H9 (cell line): Measurements from ENCODE around the gene NRROS. TPM values are rescaled to one million over a fixed set of nuclear protein-coding genes. Genes with fewer than 3 reads are reported as not detected.

Experiments
- DNase-seq: peaks from one replicate; pipeline ENCODE4 v3.0.0-alpha.2; 2017
- H2AFZ ChIP-seq: one replicate; pipeline ENCODE4 v1.6.1; 2013; ENCODE audit warnings: mild to moderate bottlenecking, low read length, control low read depth, moderate library complexity
- H2AK5ac ChIP-seq: 2 replicates; pipeline ENCODE4 v1.6.1; 2013; ENCODE audit warnings: low read length, control low read depth, mixed read lengths; ENCODE audit not compliant: insufficient read length
- H2BK120ac ChIP-seq: one replicate; pipeline ENCODE4 v1.6.1; 2013; ENCODE audit warnings: low read depth, mild to moderate bottlenecking, low read length, control low read depth, inconsistent platforms; ENCODE audit not compliant: poor library complexity, severe bottlenecking
- H2BK12ac ChIP-seq: 2 replicates; pipeline ENCODE4 v1.6.1; 2013; ENCODE audit warnings: low read length, control low read depth, mixed read lengths, low read depth; ENCODE audit not compliant: insufficient read length
- H2BK15ac ChIP-seq: 2 replicates; pipeline ENCODE4 v1.6.1; 2013; ENCODE audit warnings: low read depth, low read length, control low read depth
- H2BK20ac ChIP-seq: one replicate; pipeline ENCODE4 v1.6.1; 2013; ENCODE audit warnings: low read depth, mild to moderate bottlenecking, low read length, control low read depth, inconsistent platforms; ENCODE audit not compliant: poor library complexity, severe bottlenecking
- H2BK5ac ChIP-seq: 2 replicates; pipeline ENCODE4 v1.6.1; 2013; ENCODE audit warnings: low read length, control low read depth, mixed read lengths; ENCODE audit not compliant: insufficient read length
- H3K14ac ChIP-seq: 2 replicates; pipeline ENCODE4 v1.6.1; 2013; ENCODE audit warnings: low read length, control low read depth; ENCODE audit not compliant: insufficient read depth
- H3K18ac ChIP-seq: 2 replicates; pipeline ENCODE4 v1.6.1; 2013; ENCODE audit warnings: low read depth, mild to moderate bottlenecking, mixed read lengths, low read length, control low read depth; ENCODE audit not compliant: insufficient read length
- H3K23ac ChIP-seq: 2 replicates; pipeline ENCODE4 v1.6.1; 2013; ENCODE audit warnings: low read length, control low read depth, mixed read lengths, low read depth; ENCODE audit not compliant: insufficient read length
- H3K23me2 ChIP-seq: 2 replicates; pipeline ENCODE4 v1.6.1; 2013; ENCODE audit warnings: low read depth, mild to moderate bottlenecking, mixed read lengths, low read length, control low read depth; ENCODE audit not compliant: insufficient read length, poor library complexity, severe bottlenecking
- H3K27ac ChIP-seq: 2 replicates; pipeline ENCODE4 v1.5.1; 2013; ENCODE audit warnings: low read length, control low read depth, mixed read lengths, low read depth; ENCODE audit not compliant: insufficient read length
- H3K27me3 ChIP-seq: 2 replicates; pipeline ENCODE4 v1.6.1; 2013; ENCODE audit warnings: low read length, control low read depth, inconsistent platforms; ENCODE audit not compliant: insufficient read depth
- H3K4ac ChIP-seq: 2 replicates; pipeline ENCODE4 v1.6.1; 2013; ENCODE audit warnings: low read depth, mild to moderate bottlenecking, control low read depth, inconsistent platforms, low read length, moderate library complexity
- H3K4me1 ChIP-seq: 2 replicates; pipeline ENCODE4 v1.6.1; 2013; ENCODE audit warnings: low read length, control low read depth, inconsistent platforms; ENCODE audit not compliant: insufficient read depth
- H3K4me2 ChIP-seq: 2 replicates; pipeline ENCODE4 v1.6.1; 2013; ENCODE audit warnings: low read length, control low read depth, mixed read lengths; ENCODE audit not compliant: insufficient read length, insufficient read depth
- H3K56ac ChIP-seq: 2 replicates; pipeline ENCODE4 v1.6.1; 2013; ENCODE audit warnings: low read depth, mild to moderate bottlenecking, mixed read lengths, low read length, control low read depth; ENCODE audit not compliant: insufficient read length
- H3K79me1 ChIP-seq: 2 replicates; pipeline ENCODE4 v1.6.1; 2013; ENCODE audit warnings: low read depth, mild to moderate bottlenecking, moderate library complexity, low read length, control low read depth, inconsistent platforms; ENCODE audit not compliant: insufficient read depth, poor library complexity, severe bottlenecking
- H3K79me2 ChIP-seq: 2 replicates; pipeline ENCODE4 v1.6.1; 2013; ENCODE audit warnings: low read length, control low read depth, inconsistent platforms; ENCODE audit not compliant: insufficient read depth
- H3K9ac ChIP-seq: 2 replicates; pipeline ENCODE4 v1.6.1; 2013; ENCODE audit warnings: low read length, control low read depth, mixed read lengths; ENCODE audit not compliant: insufficient read length; ENCODE audit errors: extremely low read depth
- H3K9me3 ChIP-seq: one replicate; pipeline ENCODE4 v1.6.1; 2013; ENCODE audit warnings: low read depth, low read length, inconsistent platforms; ENCODE audit not compliant: control insufficient read depth
- H3T11ph ChIP-seq: one replicate; pipeline ENCODE4 v1.6.1; 2013; ENCODE audit warnings: mild to moderate bottlenecking, low read length, control low read depth, inconsistent platforms
- H4K20me1 ChIP-seq: one replicate; pipeline ENCODE4 v1.6.1; 2013; ENCODE audit not compliant: control insufficient read depth, insufficient read length, insufficient read depth
- H4K5ac ChIP-seq: 2 replicates; pipeline ENCODE4 v1.6.1; 2013; ENCODE audit warnings: low read depth, mild to moderate bottlenecking, mixed read lengths, low read length, control low read depth; ENCODE audit not compliant: insufficient read length
- H4K8ac ChIP-seq: replicated peaks from 2 replicates; pipeline ENCODE4 v1.6.1; 2013; ENCODE audit warnings: low read length, control low read depth, mixed read lengths, low read depth; ENCODE audit not compliant: insufficient read length
- H4K91ac ChIP-seq: 2 replicates; pipeline ENCODE4 v1.6.1; 2013; ENCODE audit warnings: low read depth, mild to moderate bottlenecking, moderate library complexity, mixed read lengths, low read length, control low read depth; ENCODE audit not compliant: insufficient read length
- H3K27ac Mint-ChIP-seq, 3 experiments: 2 replicates in 2 of 3; 3 replicates in 1 of 3; pipeline ENCODE4 v1.8.0; 2020 to 2021; ENCODE audit warnings: mixed read lengths in 3 of 3, mild to moderate bottlenecking in 1 of 3, moderate library complexity in 1 of 3
- H3K27me3 Mint-ChIP-seq: 2 replicates; pipeline ENCODE4 v1.8.0; 2021; ENCODE audit warnings: low read depth, mild to moderate bottlenecking, moderate library complexity, mixed read lengths
- H3K36me3 Mint-ChIP-seq, 3 experiments: 2 replicates in 2 of 3; 3 replicates in 1 of 3; pipeline ENCODE4 v1.8.0; 2020 to 2021; ENCODE audit warnings: low read depth in 3 of 3, mixed read lengths in 3 of 3; ENCODE audit not compliant: insufficient read depth in 1 of 3
- H3K4me1 Mint-ChIP-seq, 2 experiments: 2 replicates each; pipeline ENCODE4 v1.8.0; 2020; ENCODE audit warnings: mixed read lengths in 2 of 2
- H3K4me3 Mint-ChIP-seq, 2 experiments: 2 replicates in 1 of 2; 3 replicates in 1 of 2; pipeline ENCODE4 v1.8.0; 2020 to 2021; ENCODE audit warnings: mild to moderate bottlenecking in 2 of 2, mixed read lengths in 2 of 2, moderate library complexity in 1 of 2
- H3K9me3 Mint-ChIP-seq, 2 experiments: 2 replicates in 1 of 2; 3 replicates in 1 of 2; pipeline ENCODE4 v1.8.0; 2020; ENCODE audit warnings: mild to moderate bottlenecking in 2 of 2, mixed read lengths in 2 of 2, moderate library complexity in 1 of 2
- WGBS: extraction: QIAGEN DNeasy Blood & Tissue Kit; methylation state at CpG from one replicate; pipeline ENCODE4 v1.1.7; 2013; ENCODE audit warnings: missing lambda C conversion rate, low lambda C conversion rate, mixed read lengths; ENCODE audit not compliant: insufficient read length; ENCODE audit errors: extremely low coverage; 5-methylcytosine and 5-hydroxymethylcytosine counted together
- total RNA-seq: library from RNA; stranded (reverse); gene quantifications from 2 replicates; pipeline ENCODE4 v1.2.1, GENCODE V29; 2021
- TF ChIP-seq, protein P1 (sequence below): fragments of 200-600 bp; sonication (generic); conservative IDR thresholded peaks from 3 replicates; pipeline ENCODE4 v1.8.0; 2021; ENCODE audit warnings: antibody characterized with exemption, mild to moderate bottlenecking

NRROS gene
- total RNA-seq, 1 experiment from 2014 or later, result 4.0 TPM

DNA sequence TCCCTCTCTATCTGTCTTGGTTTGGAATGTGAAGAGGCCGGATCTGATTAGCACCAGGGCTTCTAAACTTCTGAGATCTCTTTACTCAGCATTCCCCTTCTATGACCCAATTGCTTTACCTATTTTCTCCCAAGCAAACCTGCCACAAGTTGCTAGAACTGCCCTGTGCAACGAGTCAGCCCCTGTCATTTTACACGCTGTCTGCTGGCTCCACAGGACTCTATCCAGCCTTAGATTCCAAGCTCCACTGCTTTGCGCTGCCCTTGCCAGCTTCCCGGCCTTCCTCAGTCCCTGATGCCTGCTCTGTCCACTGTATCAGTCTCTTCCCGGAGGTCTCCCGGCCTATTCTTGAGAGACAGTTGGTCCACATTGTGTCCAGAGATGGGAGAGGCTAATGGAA is 60.3 kb downstream of the NRROS start:
- Histone ChIP-seq H2AK5ac (no peak overlapping the region), H3K79me1 (no peaks in the 10 kb centered on the region), H3K56ac (no peak overlapping the region), H3K4me1 (no peaks in the 10 kb centered on the region), H3K23me2 (no peaks in the 10 kb centered on the region), H2BK20ac (no peak overlapping the region), H4K20me1 (no peaks in the 10 kb centered on the region), H2AFZ (no peak overlapping the region), H2BK15ac (no peak overlapping the region), H3K27me3 (no peaks in the 10 kb centered on the region), H3K9me3 (no peaks in the 10 kb centered on the region), H4K8ac (no peak overlapping the region), H3K14ac (no peak overlapping the region), H3K23ac (no peak overlapping the region), H2BK120ac (no peak overlapping the region), H4K91ac (no peak overlapping the region), H3K18ac (no peak overlapping the region), H2BK5ac (no peak overlapping the region), H3K4ac (no peak overlapping the region), H3K79me2 (no peaks in the 10 kb centered on the region), H3K27ac (no peak overlapping the region), H3K4me2 (no peak overlapping the region), H3T11ph (no peak overlapping the region), H2BK12ac (no peak overlapping the region), H3K9ac (no peak overlapping the region), H4K5ac (no peak overlapping the region)
- TF ChIP-seq, protein P1, sequence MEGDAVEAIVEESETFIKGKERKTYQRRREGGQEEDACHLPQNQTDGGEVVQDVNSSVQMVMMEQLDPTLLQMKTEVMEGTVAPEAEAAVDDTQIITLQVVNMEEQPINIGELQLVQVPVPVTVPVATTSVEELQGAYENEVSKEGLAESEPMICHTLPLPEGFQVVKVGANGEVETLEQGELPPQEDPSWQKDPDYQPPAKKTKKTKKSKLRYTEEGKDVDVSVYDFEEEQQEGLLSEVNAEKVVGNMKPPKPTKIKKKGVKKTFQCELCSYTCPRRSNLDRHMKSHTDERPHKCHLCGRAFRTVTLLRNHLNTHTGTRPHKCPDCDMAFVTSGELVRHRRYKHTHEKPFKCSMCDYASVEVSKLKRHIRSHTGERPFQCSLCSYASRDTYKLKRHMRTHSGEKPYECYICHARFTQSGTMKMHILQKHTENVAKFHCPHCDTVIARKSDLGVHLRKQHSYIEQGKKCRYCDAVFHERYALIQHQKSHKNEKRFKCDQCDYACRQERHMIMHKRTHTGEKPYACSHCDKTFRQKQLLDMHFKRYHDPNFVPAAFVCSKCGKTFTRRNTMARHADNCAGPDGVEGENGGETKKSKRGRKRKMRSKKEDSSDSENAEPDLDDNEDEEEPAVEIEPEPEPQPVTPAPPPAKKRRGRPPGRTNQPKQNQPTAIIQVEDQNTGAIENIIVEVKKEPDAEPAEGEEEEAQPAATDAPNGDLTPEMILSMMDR, result no peak
- no CpG with 5 or more reads among the region's 7 CpGs for WGBS
- Mint-ChIP-seq H3K4me1 (no peaks in the 10 kb centered on the region), H3K4me3 (no peak overlapping the region), H3K27me3 (no peaks in the 10 kb centered on the region), H3K36me3 (no peaks in the 10 kb centered on the region), H3K9me3 (peaks cover 0 to 2% of the 10 kb centered on the region in 2 experiments; a peak in 1 of 5 replicates), H3K27ac (peak overlapping the region in 1 of 3 experiments; percentile 50; a peak in 1 of 7 replicates)
- DNase-seq, result no peak
